IMR-90 (cell line): ENCODE results near the gene SQSTM1. TPM values are rescaled to one million over a fixed set of nuclear protein-coding genes. Genes with fewer than 3 reads are reported as not detected.

Source experiments
- ATAC-seq: fragments of 200-7000 bp; cut with Tn5 transposase; 2 replicates; pipeline ENCODE4 v1.9.1; 2020; ENCODE audit warnings: low read depth, mild to moderate bottlenecking, moderate library complexity
- BruUV-seq: library from RNA; stranded (reverse); fragments of 400-500 nt; replicated peaks from 2 replicates; lab custom pipeline; 2021; lab: Mats Ljungman, UMichigan
- CTCF ChIA-PET: fragments of 300-600 bp; formaldehyde crosslinking; extraction: SDS; loops from one replicate; lab custom pipeline; 2021; ENCODE audit warnings: antibody characterized with exemption; lab: Yijun Ruan, JAX
- POLR2A ChIA-PET: fragments of 300-600 bp; sonication (Branson Sonifier 250); formaldehyde crosslinking; loops from one replicate; lab custom pipeline; 2022; ENCODE audit warnings: antibody characterized with exemption; ENCODE audit not compliant: unreplicated experiment; lab: Charles Lee
- DNase-seq: peaks from one replicate; pipeline ENCODE4 v3.0.0; 2013
- H2AFZ ChIP-seq: replicated peaks from 2 replicates; pipeline ENCODE3; 2013; ENCODE audit warnings: low read length, mild to moderate bottlenecking; ENCODE audit not compliant: poor library complexity
- H2AK5ac ChIP-seq: 2 replicates; pipeline ENCODE4 v1.6.1; 2013; ENCODE audit warnings: low read depth, low read length, inconsistent platforms
- H2AK9ac ChIP-seq: replicated peaks from 2 replicates; pipeline ENCODE3; 2013; ENCODE audit warnings: mild to moderate bottlenecking, low read depth, low read length, moderate library complexity; ENCODE audit not compliant: poor library complexity
- H2BK120ac ChIP-seq: 2 replicates; pipeline ENCODE4 v1.6.1; 2013; ENCODE audit warnings: low read depth, low read length, inconsistent platforms
- H2BK15ac ChIP-seq: 3 replicates; pipeline ENCODE4 v1.6.1; 2013; ENCODE audit warnings: low read depth, low read length, inconsistent platforms
- H2BK20ac ChIP-seq: 2 replicates; pipeline ENCODE4 v1.6.1; 2013; ENCODE audit warnings: low read depth, mild to moderate bottlenecking, inconsistent platforms, low read length, moderate library complexity
- H2BK5ac ChIP-seq: 2 replicates; pipeline ENCODE4 v1.6.1; 2013; ENCODE audit warnings: mild to moderate bottlenecking, low read depth, low read length, inconsistent platforms; ENCODE audit not compliant: poor library complexity, severe bottlenecking
- H3K14ac ChIP-seq: replicated peaks from 2 replicates; pipeline ENCODE4 v1.6.1; 2013; ENCODE audit warnings: low read depth, low read length, inconsistent platforms
- H3K18ac ChIP-seq: 2 replicates; pipeline ENCODE4 v1.6.1; 2013; ENCODE audit warnings: low read depth, low read length, control low read depth
- H3K23ac ChIP-seq: 2 replicates; pipeline ENCODE4 v1.6.1; 2013; ENCODE audit warnings: low read depth, low read length, inconsistent platforms
- H3K27ac ChIP-seq: 2 replicates; pipeline ENCODE4 v1.5.1; 2013; ENCODE audit warnings: mild to moderate bottlenecking, control low read depth, low read length; ENCODE audit not compliant: insufficient read depth
- H3K27me3 ChIP-seq: 2 replicates; pipeline ENCODE4 v1.6.1; 2013; ENCODE audit warnings: low read length; ENCODE audit not compliant: control insufficient read depth, insufficient read depth
- H3K36me3 ChIP-seq: 2 replicates; pipeline ENCODE4 v1.6.1; 2013; ENCODE audit warnings: low read length, mixed read lengths; ENCODE audit not compliant: control insufficient read depth, insufficient read depth
- H3K4ac ChIP-seq: 2 replicates; pipeline ENCODE4 v1.6.1; 2013; ENCODE audit warnings: low read depth, low read length, inconsistent platforms
- H3K4me1 ChIP-seq: 2 replicates; pipeline ENCODE4 v1.6.1; 2013; ENCODE audit warnings: low read length, mixed read lengths; ENCODE audit not compliant: control insufficient read depth, insufficient read depth
- H3K4me2 ChIP-seq: 2 replicates; pipeline ENCODE4 v1.6.1; 2013; ENCODE audit warnings: low read depth, mild to moderate bottlenecking, control low read depth, low read length, moderate library complexity
- H3K4me3 ChIP-seq: 2 replicates; pipeline ENCODE4 v1.5.1; 2013; ENCODE audit warnings: low read depth, mild to moderate bottlenecking, control low read depth, low read length, moderate library complexity; ENCODE audit not compliant: insufficient read depth
- H3K56ac ChIP-seq: 2 replicates; pipeline ENCODE4 v1.6.1; 2013; ENCODE audit warnings: low read length, inconsistent platforms; ENCODE audit not compliant: insufficient read depth; ENCODE audit errors: extremely low read depth
- H3K79me1 ChIP-seq, 2 experiments: 2 replicates each; pipeline ENCODE4 v1.6.1; 2013; ENCODE audit warnings: low read length in 2 of 2, inconsistent platforms in 1 of 2, low read depth in 1 of 2
- H3K9ac ChIP-seq: 2 replicates; pipeline ENCODE4 v1.6.1; 2013; ENCODE audit warnings: low read depth, low read length, control low read depth
- H3K9me1 ChIP-seq: 2 replicates; pipeline ENCODE4 v1.6.1; 2013; ENCODE audit warnings: low read length, inconsistent platforms; ENCODE audit not compliant: insufficient read depth
- H3K9me3 ChIP-seq: 2 replicates; pipeline ENCODE4 v1.6.1; 2013; ENCODE audit warnings: low read length; ENCODE audit not compliant: control insufficient read depth, insufficient read depth
- H4K20me1 ChIP-seq: 2 replicates; pipeline ENCODE4 v1.6.1; 2013; ENCODE audit warnings: low read length, inconsistent platforms; ENCODE audit not compliant: insufficient read depth
- H4K5ac ChIP-seq: 2 replicates; pipeline ENCODE4 v1.6.1; 2013; ENCODE audit warnings: mild to moderate bottlenecking, low read depth, low read length, control low read depth
- H4K8ac ChIP-seq, 2 experiments: 2 replicates each; pipeline ENCODE4 v1.6.1; 2013; ENCODE audit warnings: low read depth in 2 of 2, low read length in 2 of 2, control low read depth in 1 of 2, inconsistent platforms in 1 of 2
- H4K91ac ChIP-seq: 2 replicates; pipeline ENCODE4 v1.6.1; 2013; ENCODE audit warnings: low read depth, low read length, inconsistent platforms; ENCODE audit not compliant: insufficient read depth
- BHLHE40 ChIP-seq: fragments of 150-350 bp; IDR thresholded peaks from 2 replicates; pipeline ENCODE4 v1.6.1; 2016; ENCODE audit warnings: mild to moderate bottlenecking, low read depth, low read length
- CEBPB ChIP-seq: IDR thresholded peaks from 2 replicates; pipeline ENCODE4 v1.6.1; 2012; ENCODE audit warnings: low read depth, low read length, improper control_type of control experiment
- CHD1 ChIP-seq: IDR thresholded peaks from 2 replicates; pipeline ENCODE4 v1.6.1; 2012; ENCODE audit warnings: low read depth, low read length, improper control_type of control experiment
- FOS ChIP-seq: fragments of 150-350 bp; IDR thresholded peaks from 2 replicates; pipeline ENCODE4 v1.6.1; 2016; ENCODE audit warnings: low read depth, low read length
- MAFK ChIP-seq: IDR thresholded peaks from 2 replicates; pipeline ENCODE4 v1.6.1; 2012; ENCODE audit warnings: low read depth, low read length, improper control_type of control experiment
- MAZ ChIP-seq: IDR thresholded peaks from 2 replicates; pipeline ENCODE4 v1.6.1; 2012; ENCODE audit warnings: low read depth, mild to moderate bottlenecking, low read length, improper control_type of control experiment, moderate library complexity, borderline replicate concordance
- MXI1 ChIP-seq: IDR thresholded peaks from 2 replicates; pipeline ENCODE4 v1.6.1; 2012; ENCODE audit warnings: low read depth, mild to moderate bottlenecking, low read length, moderate library complexity, borderline replicate concordance
- NFE2L2 ChIP-seq: fragments of 150-350 bp; IDR thresholded peaks from 2 replicates; pipeline ENCODE4 v1.6.1; 2016; ENCODE audit warnings: low read depth, mild to moderate bottlenecking, low read length
- POLR2A ChIP-seq: IDR thresholded peaks from 2 replicates; pipeline ENCODE4 v1.6.1; 2012; ENCODE audit warnings: mild to moderate bottlenecking, low read depth, low read length
- RAD21 ChIP-seq: IDR thresholded peaks from 2 replicates; pipeline ENCODE4 v1.6.1; 2012; ENCODE audit warnings: low read length, improper control_type of control experiment
- RCOR1 ChIP-seq: IDR thresholded peaks from 2 replicates; pipeline ENCODE4 v1.6.1; 2012; ENCODE audit warnings: mild to moderate bottlenecking, low read length, improper control_type of control experiment; ENCODE audit not compliant: insufficient replicate concordance
- RFX5 ChIP-seq: IDR thresholded peaks from 2 replicates; pipeline ENCODE4 v1.8.0; 2012; ENCODE audit warnings: low read depth, mild to moderate bottlenecking, low read length, moderate library complexity
- SMC3 ChIP-seq: fragments of 150-350 bp; IDR thresholded peaks from 2 replicates; pipeline ENCODE4 v1.6.1; 2016; ENCODE audit warnings: low read depth, mild to moderate bottlenecking, antibody characterized with exemption, low read length, moderate library complexity
- WGBS, 2 experiments: methylation state at CpG; one replicate each; pipeline versions ENCODE4 v1.1.5 to v1.1.7; 2013; ENCODE audit warnings: missing lambda C conversion rate in 2 of 2; ENCODE audit not compliant: insufficient read length in 1 of 2; ENCODE audit errors: extremely low coverage in 2 of 2; 5-methylcytosine and 5-hydroxymethylcytosine counted together
- dilution Hi-C: fragments of 300-500 bp; cut with HindIII; formaldehyde crosslinking; loops from one replicate; pipeline ENCODE4 v1.14.3; 2018; ENCODE audit warnings: low sequenced_read_pairs; ENCODE audit not compliant: unreplicated experiment
- in situ Hi-C: fragments of 300-500 bp; cut with MboI; formaldehyde crosslinking; loops from 3 replicates; pipeline ENCODE4 v1.14.3; 2019; ENCODE audit warnings: low sequenced_read_pairs, inconsistent platforms, mixed read lengths
- intact Hi-C: fragments of 100-400 bp; cut with micrococcal nuclease; formaldehyde crosslinking; loops from 2 replicates; pipeline ENCODE4 v1.10.0; 2022
- polyA plus RNA-seq, 3 experiments: library from polyadenylated mRNA; depleted of rRNA; stranded (reverse); fragments of >200 nt; gene quantifications; 2 replicates each; pipeline ENCODE4 v1.2.3, GENCODE V29; 2012; ENCODE audit warnings: low replicate concordance in 1 of 3
- total RNA-seq: library from RNA; depleted of rRNA; stranded (reverse); fragments of >200 nt; gene quantifications from 2 replicates; pipeline ENCODE4 v1.2.3, GENCODE V29; 2012
- TF ChIP-seq, protein P1 (sequence below): fragments of 150-350 bp; IDR thresholded peaks from 2 replicates; pipeline ENCODE4 v1.6.1; 2017; ENCODE audit warnings: mild to moderate bottlenecking, antibody characterized with exemption, low read length, low read depth
- TF ChIP-seq, protein P2 (sequence below): conservative IDR thresholded peaks from 2 replicates; pipeline ENCODE4 v1.5.1; 2012; ENCODE audit warnings: mild to moderate bottlenecking, low read depth, low read length, improper control_type of control experiment
- TF ChIP-seq, protein P3 (sequence below): fragments of 150-350 bp; IDR thresholded peaks from 2 replicates; pipeline ENCODE4 v1.6.1; 2016; ENCODE audit warnings: low read depth, mild to moderate bottlenecking, low read length, moderate library complexity, borderline replicate concordance

SQSTM1 gene
- total and polyA plus RNA-seq, 2 of the 4 experiments (the other 2 are of a cell fraction), result 152 to 184 TPM

DNA sequence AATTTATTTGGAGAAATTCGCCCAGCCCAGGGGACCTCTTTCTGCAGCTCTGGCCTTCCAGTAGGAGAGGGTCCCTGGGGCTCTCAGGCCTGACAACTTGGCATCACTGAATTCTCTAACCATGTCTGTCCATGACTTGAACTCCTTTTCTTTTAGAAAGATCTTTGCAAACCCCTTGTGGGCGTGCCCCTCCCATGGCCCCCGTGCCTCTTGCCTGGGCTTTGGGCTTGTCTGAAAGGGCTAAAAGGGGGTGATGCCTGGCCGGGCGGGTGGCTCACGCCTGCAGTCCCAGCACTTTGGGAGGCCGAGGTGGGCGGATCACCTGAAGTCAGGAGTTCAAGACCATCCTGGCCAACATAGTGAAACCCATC lies 3.2 kb upstream of the SQSTM1 start:
- CTCF ChIA-PET, result no interaction called here
- no peak overlapping the region for H3K27ac ChIP-seq

More for the DNA sequence above, 3.2 kb upstream of the SQSTM1 start:
- H3K9ac ChIP-seq, result no peak overlapping the region
- no peak overlapping the region for H2AK5ac ChIP-seq
- H2AK9ac ChIP-seq, result no peak overlapping the region
- intact Hi-C loops (no loop called here), in situ Hi-C loops (no loop called here), dilution Hi-C loops (no loop called here)
- no peak overlapping the region for H4K5ac ChIP-seq
- H3K27me3 ChIP-seq, result no peaks in the 10 kb centered on the region
- H3K4ac ChIP-seq, result no peak overlapping the region
- H2BK5ac ChIP-seq, result no peak overlapping the region
- POLR2A ChIA-PET, result no interaction called here
- no peak overlapping the region for H3K4me2 ChIP-seq
- no CpG with 5 or more reads among the region's 8 CpGs for WGBS, 2 experiments
- H3K9me3 ChIP-seq, result no peaks in the 10 kb centered on the region
- no peak overlapping the region for H2BK20ac ChIP-seq
- H3K18ac ChIP-seq, result no peak overlapping the region
- no peak overlapping the region for H2AFZ ChIP-seq
- H3K14ac ChIP-seq, result no peak overlapping the region
- H4K91ac ChIP-seq, result no peak overlapping the region
- peaks cover 23% of the 10 kb centered on the region for H3K9me1 ChIP-seq
- no peak overlapping the region for H2BK120ac ChIP-seq
- peaks cover 4 to 28% of the 10 kb centered on the region in 2 experiments for H3K79me1 ChIP-seq
- peaks cover 18% of the 10 kb centered on the region for H4K20me1 ChIP-seq
- H3K23ac ChIP-seq, result no peak overlapping the region
- no peak for DNase-seq
- H3K56ac ChIP-seq, result no peak overlapping the region
- no peak for TF ChIP-seq NFE2L2
- no peak for TF ChIP-seq RAD21
- TF ChIP-seq, protein P1, sequence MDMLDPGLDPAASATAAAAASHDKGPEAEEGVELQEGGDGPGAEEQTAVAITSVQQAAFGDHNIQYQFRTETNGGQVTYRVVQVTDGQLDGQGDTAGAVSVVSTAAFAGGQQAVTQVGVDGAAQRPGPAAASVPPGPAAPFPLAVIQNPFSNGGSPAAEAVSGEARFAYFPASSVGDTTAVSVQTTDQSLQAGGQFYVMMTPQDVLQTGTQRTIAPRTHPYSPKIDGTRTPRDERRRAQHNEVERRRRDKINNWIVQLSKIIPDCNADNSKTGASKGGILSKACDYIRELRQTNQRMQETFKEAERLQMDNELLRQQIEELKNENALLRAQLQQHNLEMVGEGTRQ, result no peak
- no peak for TF ChIP-seq MXI1
- TF ChIP-seq CHD1, result no peak
- TF ChIP-seq POLR2A, result no peak
- no peak for TF ChIP-seq CEBPB
- TF ChIP-seq, protein P2, sequence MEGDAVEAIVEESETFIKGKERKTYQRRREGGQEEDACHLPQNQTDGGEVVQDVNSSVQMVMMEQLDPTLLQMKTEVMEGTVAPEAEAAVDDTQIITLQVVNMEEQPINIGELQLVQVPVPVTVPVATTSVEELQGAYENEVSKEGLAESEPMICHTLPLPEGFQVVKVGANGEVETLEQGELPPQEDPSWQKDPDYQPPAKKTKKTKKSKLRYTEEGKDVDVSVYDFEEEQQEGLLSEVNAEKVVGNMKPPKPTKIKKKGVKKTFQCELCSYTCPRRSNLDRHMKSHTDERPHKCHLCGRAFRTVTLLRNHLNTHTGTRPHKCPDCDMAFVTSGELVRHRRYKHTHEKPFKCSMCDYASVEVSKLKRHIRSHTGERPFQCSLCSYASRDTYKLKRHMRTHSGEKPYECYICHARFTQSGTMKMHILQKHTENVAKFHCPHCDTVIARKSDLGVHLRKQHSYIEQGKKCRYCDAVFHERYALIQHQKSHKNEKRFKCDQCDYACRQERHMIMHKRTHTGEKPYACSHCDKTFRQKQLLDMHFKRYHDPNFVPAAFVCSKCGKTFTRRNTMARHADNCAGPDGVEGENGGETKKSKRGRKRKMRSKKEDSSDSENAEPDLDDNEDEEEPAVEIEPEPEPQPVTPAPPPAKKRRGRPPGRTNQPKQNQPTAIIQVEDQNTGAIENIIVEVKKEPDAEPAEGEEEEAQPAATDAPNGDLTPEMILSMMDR, result no peak
- TF ChIP-seq, protein P3, sequence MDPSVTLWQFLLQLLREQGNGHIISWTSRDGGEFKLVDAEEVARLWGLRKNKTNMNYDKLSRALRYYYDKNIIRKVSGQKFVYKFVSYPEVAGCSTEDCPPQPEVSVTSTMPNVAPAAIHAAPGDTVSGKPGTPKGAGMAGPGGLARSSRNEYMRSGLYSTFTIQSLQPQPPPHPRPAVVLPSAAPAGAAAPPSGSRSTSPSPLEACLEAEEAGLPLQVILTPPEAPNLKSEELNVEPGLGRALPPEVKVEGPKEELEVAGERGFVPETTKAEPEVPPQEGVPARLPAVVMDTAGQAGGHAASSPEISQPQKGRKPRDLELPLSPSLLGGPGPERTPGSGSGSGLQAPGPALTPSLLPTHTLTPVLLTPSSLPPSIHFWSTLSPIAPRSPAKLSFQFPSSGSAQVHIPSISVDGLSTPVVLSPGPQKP, result no peak
- TF ChIP-seq BHLHE40, result no peak
- no peak for TF ChIP-seq FOS
- no peak for TF ChIP-seq RFX5
- TF ChIP-seq RCOR1, result no peak
- TF ChIP-seq SMC3, result no peak
- no peak for TF ChIP-seq MAFK
- TF ChIP-seq MAZ, result no peak
- no peak for ATAC-seq
- H4K8ac ChIP-seq, result no peak overlapping the region
- peaks cover 15% of the 10 kb centered on the region for H3K36me3 ChIP-seq
- BruUV-seq, result no TSS peak
- no peak overlapping the region for H3K4me3 ChIP-seq
- H3K4me1 ChIP-seq, result peaks cover 23% of the 10 kb centered on the region
- H2BK15ac ChIP-seq, result no peak overlapping the region; the same call in 2 of the 3 replicates
